PC-3 (cell line): ENCODE results near the gene ADAMTS9. TPM values are rescaled to one million over a fixed set of nuclear protein-coding genes. Genes with fewer than 3 reads are reported as not detected.

Experiments used
- ATAC-seq: fragments of 200-7000 bp; cut with Tn5 transposase; 2 replicates; pipeline ENCODE4 v1.9.1; 2020; ENCODE audit warnings: mild to moderate bottlenecking, moderate library complexity
- BruUV-seq: library from RNA; stranded (reverse); fragments of 400-500 nt; replicated peaks from 2 replicates; lab custom pipeline; 2021; lab: Mats Ljungman, UMichigan
- CTCF ChIA-PET: fragments of 300-600 bp; sonication (Branson Sonifier 250); formaldehyde crosslinking; loops from one replicate; lab custom pipeline; 2022; ENCODE audit warnings: antibody characterized with exemption; lab: Charles Lee
- POLR2A ChIA-PET: fragments of 300-600 bp; sonication (Branson Sonifier 250); formaldehyde crosslinking; loops from one replicate; lab custom pipeline; 2022; ENCODE audit warnings: antibody characterized with exemption; ENCODE audit not compliant: unreplicated experiment; lab: Charles Lee
- DNase-seq: peaks from one replicate; pipeline ENCODE4 v3.0.0-alpha.2; 2015
- H2AFZ ChIP-seq: fragments of 300-600 bp; sonication (generic); 2 replicates; pipeline ENCODE4 v1.6.0; 2016; ENCODE audit warnings: antibody characterized with exemption, low read length
- H3F3A ChIP-seq: fragments of 300-600 bp; sonication (generic); one replicate; pipeline ENCODE4 v1.6.0; 2017; ENCODE audit warnings: antibody characterized with exemption, low read length, control low read depth, mild to moderate bottlenecking; ENCODE audit not compliant: unreplicated experiment
- H3K27ac ChIP-seq: fragments of 300-600 bp; sonication (generic); 2 replicates; pipeline ENCODE4 v1.5.1; 2016; ENCODE audit warnings: mild to moderate bottlenecking, low read length
- H3K27me3 ChIP-seq: fragments of 300-600 bp; sonication (generic); 2 replicates; pipeline ENCODE4 v1.6.1; 2016; ENCODE audit warnings: low read length, mixed read lengths
- H3K36me3 ChIP-seq: fragments of 300-600 bp; sonication (generic); 2 replicates; pipeline ENCODE4 v1.6.1; 2016; ENCODE audit warnings: low read depth, mixed run types, low read length, mixed read lengths
- H3K4me1 ChIP-seq: fragments of 300-600 bp; sonication (generic); 2 replicates; pipeline ENCODE4 v1.5.1; 2016; ENCODE audit warnings: low read length; ENCODE audit not compliant: insufficient read depth
- H3K4me2 ChIP-seq: fragments of 300-600 bp; sonication (generic); 2 replicates; pipeline ENCODE4 v1.6.0; 2016; ENCODE audit warnings: low read length
- H3K4me3 ChIP-seq: fragments of 300-600 bp; sonication (generic); 2 replicates; pipeline ENCODE4 v1.5.1; 2016; ENCODE audit warnings: mild to moderate bottlenecking, low read length, mixed read lengths
- H3K79me2 ChIP-seq: fragments of 300-600 bp; sonication (generic); 2 replicates; pipeline ENCODE4 v1.6.1; 2017; ENCODE audit warnings: low read length, mixed read lengths
- H3K9ac ChIP-seq: fragments of 300-600 bp; sonication (generic); 2 replicates; pipeline ENCODE4 v1.6.0; 2016; ENCODE audit warnings: mild to moderate bottlenecking, low read length
- H3K9me2 ChIP-seq: fragments of 300-600 bp; sonication (generic); replicated peaks from 2 replicates; pipeline ENCODE4 v1.6.1; 2016; ENCODE audit warnings: mixed run types, low read length, mixed read lengths
- H3K9me3 ChIP-seq: fragments of 300-600 bp; sonication (generic); 2 replicates; pipeline ENCODE4 v1.6.1; 2016; ENCODE audit warnings: low read length, mixed read lengths
- H4K20me1 ChIP-seq: fragments of 300-600 bp; sonication (generic); 2 replicates; pipeline ENCODE4 v1.6.1; 2016; ENCODE audit warnings: low read length, mixed read lengths
- EZH2 ChIP-seq: fragments of 300-600 bp; sonication (generic); IDR thresholded peaks from one replicate; pipeline ENCODE4 v1.6.1; 2017; ENCODE audit warnings: antibody characterized with exemption, mild to moderate bottlenecking, low read length; ENCODE audit not compliant: unreplicated experiment
- EZH2phosphoT487 ChIP-seq: fragments of 300-600 bp; sonication (generic); IDR thresholded peaks from 2 replicates; pipeline ENCODE4 v1.6.1; 2018; ENCODE audit warnings: mild to moderate bottlenecking, antibody characterized with exemption, low read length, borderline replicate concordance
- intact Hi-C: fragments of 100-400 bp; cut with micrococcal nuclease; formaldehyde crosslinking; loops from 2 replicates; pipeline ENCODE4 v1.9.0; 2023
- total RNA-seq: library from RNA; depleted of rRNA; stranded (reverse); fragments of >200 nt; gene quantifications from 2 replicates; pipeline ENCODE4 v1.2.3, GENCODE V29; 2014
- TF ChIP-seq, protein P1 (sequence below): fragments of 300-600 bp; sonication (generic); conservative IDR thresholded peaks from 2 replicates; pipeline ENCODE4 v1.5.1; 2017; ENCODE audit warnings: antibody characterized with exemption, low read depth, mild to moderate bottlenecking, low read length

Gene ADAMTS9
- total RNA-seq, 1 experiment from 2014 or later: 0.55 TPM

DNA sequence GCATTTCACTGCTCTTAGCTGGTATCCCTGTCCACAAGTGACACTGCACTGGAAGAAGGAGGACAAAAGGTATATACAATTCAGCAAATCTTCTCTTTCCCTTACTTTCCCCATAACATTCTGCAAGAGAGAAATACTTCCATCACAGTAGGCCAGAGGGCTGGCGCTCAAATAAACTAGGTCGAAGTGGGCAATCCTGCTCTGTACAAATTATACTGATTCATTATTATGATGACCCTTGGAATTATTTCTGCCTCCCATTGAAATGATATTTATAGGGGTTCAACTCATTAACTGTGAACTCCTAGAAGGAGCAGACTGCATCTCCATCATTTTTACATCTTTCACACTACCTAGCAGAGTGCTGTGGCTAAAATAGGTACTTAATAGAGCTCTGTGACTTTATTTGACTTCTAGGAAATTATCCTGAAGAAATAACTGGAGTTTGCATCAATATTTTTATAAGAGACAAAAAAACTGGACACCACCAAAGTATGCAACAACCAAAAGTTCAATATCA lies 80.7 kb downstream of the ADAMTS9 start:
- BruUV-seq: no TSS peak
- DNase-seq (no peak), ATAC-seq (no peak)
- ChIA-PET CTCF (no interaction called here), POLR2A (no interaction called here)
- H3K27ac ChIP-seq: no peak overlapping the region
- no peaks in the 10 kb centered on the region for H3F3A ChIP-seq
- intact Hi-C loops: no loop called here
- no peaks in the 10 kb centered on the region for H3K36me3 ChIP-seq
- no peaks in the 10 kb centered on the region for H3K79me2 ChIP-seq
- H3K9ac ChIP-seq: no peak overlapping the region
- no peaks in the 10 kb centered on the region for H3K4me1 ChIP-seq
- no peaks in the 10 kb centered on the region for H4K20me1 ChIP-seq
- H3K9me2 ChIP-seq: no peaks in the 10 kb centered on the region
- no peak overlapping the region for H3K4me3 ChIP-seq
- no peaks in the 10 kb centered on the region for H3K27me3 ChIP-seq
- no peaks in the 10 kb centered on the region for H3K9me3 ChIP-seq
- TF ChIP-seq EZH2 (no peak), EZH2phosphoT487 (no peak)
- TF ChIP-seq, protein P1, sequence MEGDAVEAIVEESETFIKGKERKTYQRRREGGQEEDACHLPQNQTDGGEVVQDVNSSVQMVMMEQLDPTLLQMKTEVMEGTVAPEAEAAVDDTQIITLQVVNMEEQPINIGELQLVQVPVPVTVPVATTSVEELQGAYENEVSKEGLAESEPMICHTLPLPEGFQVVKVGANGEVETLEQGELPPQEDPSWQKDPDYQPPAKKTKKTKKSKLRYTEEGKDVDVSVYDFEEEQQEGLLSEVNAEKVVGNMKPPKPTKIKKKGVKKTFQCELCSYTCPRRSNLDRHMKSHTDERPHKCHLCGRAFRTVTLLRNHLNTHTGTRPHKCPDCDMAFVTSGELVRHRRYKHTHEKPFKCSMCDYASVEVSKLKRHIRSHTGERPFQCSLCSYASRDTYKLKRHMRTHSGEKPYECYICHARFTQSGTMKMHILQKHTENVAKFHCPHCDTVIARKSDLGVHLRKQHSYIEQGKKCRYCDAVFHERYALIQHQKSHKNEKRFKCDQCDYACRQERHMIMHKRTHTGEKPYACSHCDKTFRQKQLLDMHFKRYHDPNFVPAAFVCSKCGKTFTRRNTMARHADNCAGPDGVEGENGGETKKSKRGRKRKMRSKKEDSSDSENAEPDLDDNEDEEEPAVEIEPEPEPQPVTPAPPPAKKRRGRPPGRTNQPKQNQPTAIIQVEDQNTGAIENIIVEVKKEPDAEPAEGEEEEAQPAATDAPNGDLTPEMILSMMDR: no peak
- no peak overlapping the region for H3K4me2 ChIP-seq
- H2AFZ ChIP-seq: no peak overlapping the region

DNA sequence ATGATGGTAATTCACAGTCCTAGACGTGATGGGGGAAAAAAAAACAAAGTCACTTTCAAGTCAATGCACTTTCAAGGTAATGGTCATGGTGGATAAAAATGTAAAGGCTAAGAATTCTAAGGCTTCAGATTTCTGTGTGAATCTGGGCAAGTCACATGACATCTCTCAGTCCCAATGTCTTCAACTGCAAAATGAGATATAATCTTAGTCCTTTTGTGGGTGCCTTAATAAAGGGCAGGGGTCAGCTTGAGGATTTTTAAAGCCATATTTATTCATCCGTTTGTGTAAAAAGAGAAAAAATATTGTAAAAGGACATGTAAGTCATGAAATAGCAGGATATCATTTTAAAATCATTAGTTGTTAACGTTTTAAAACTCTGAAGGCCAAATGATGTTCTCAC lies 83.5 kb downstream of the ADAMTS9 start:
- CTCF ChIA-PET: no interaction called here
- no TSS peak for BruUV-seq
- Histone ChIP-seq H3F3A (no peaks in the 10 kb centered on the region), H3K36me3 (no peaks in the 10 kb centered on the region), H3K4me1 (no peaks in the 10 kb centered on the region), H3K27ac (no peak overlapping the region), H3K27me3 (no peaks in the 10 kb centered on the region), H3K9me3 (no peaks in the 10 kb centered on the region), H3K79me2 (no peaks in the 10 kb centered on the region), H3K9me2 (no peaks in the 10 kb centered on the region), H4K20me1 (no peaks in the 10 kb centered on the region), H3K4me3 (no peak overlapping the region), H3K9ac (no peak overlapping the region), H2AFZ (no peak overlapping the region), H3K4me2 (no peak overlapping the region)
- TF ChIP-seq, protein P1: no peak
- TF ChIP-seq EZH2phosphoT487 (no peak), EZH2 (no peak)
- ATAC-seq: no peak
- no peak for DNase-seq
- POLR2A ChIA-PET: no interaction called here
- intact Hi-C loops: no loop called here

DNA sequence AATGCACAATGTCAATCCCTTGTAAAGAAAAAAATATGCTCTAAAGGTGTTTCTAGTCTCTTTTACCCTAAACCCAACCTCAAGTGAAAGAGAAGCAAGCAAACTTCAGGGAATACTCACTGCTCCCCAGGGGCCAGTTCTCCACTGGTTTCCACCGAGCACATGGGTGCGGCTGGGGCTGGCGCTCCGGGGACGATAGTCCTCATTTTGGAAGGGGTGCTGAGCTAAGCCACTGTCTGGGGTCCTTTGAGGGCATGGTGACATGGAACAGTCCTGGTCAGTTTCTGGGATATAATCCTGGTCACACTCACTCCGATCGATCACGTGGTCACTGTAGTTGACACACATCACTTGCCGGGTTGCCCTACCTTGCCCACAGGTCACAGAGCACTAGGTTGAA lies 86.0 kb downstream of the ADAMTS9 start:
- ChIA-PET POLR2A (no interaction called here), CTCF (no interaction called here)
- no peak overlapping the region for H3K4me3 ChIP-seq
- no peaks in the 10 kb centered on the region for H3K27me3 ChIP-seq
- intact Hi-C loops: no loop called here
- TF ChIP-seq EZH2phosphoT487 (no peak), EZH2 (no peak)
- TF ChIP-seq, protein P1: no peak
- H3K27ac ChIP-seq: no peak overlapping the region
- H3K4me2 ChIP-seq: no peak overlapping the region
- H3K9ac ChIP-seq: no peak overlapping the region
- no peaks in the 10 kb centered on the region for H3K79me2 ChIP-seq
- H3F3A ChIP-seq: no peaks in the 10 kb centered on the region
- no peaks in the 10 kb centered on the region for H4K20me1 ChIP-seq
- no TSS peak for BruUV-seq
- no peaks in the 10 kb centered on the region for H3K36me3 ChIP-seq
- no peaks in the 10 kb centered on the region for H3K4me1 ChIP-seq
- H2AFZ ChIP-seq: no peak overlapping the region
- DNase-seq (no peak), ATAC-seq (no peak)
- H3K9me3 ChIP-seq: no peaks in the 10 kb centered on the region
- H3K9me2 ChIP-seq: no peaks in the 10 kb centered on the region
